HEK293 (cell line): ENCODE data around the gene ZNF385C.

Source experiments
- CTCF ChIA-PET: fragments of 350-600 bp; formaldehyde crosslinking; extraction: SDS; loops from one replicate; lab custom pipeline; 2021; ENCODE audit warnings: antibody characterized with exemption; lab: Yijun Ruan, JAX
- POLR2A ChIA-PET: fragments of 300-600 bp; formaldehyde crosslinking; extraction: SDS; loops from one replicate; lab custom pipeline; 2020; ENCODE audit warnings: antibody characterized with exemption, inconsistent platforms; lab: Yijun Ruan, JAX
- H3K27ac ChIP-seq: fragments of 200-500 bp; sonication (Bioruptor generic); 2 replicates; pipeline ENCODE4 v1.5.1; 2014; ENCODE audit warnings: low read depth, low read length, control low read depth, inconsistent platforms; ENCODE audit errors: extremely low read depth
- H3K36me3 ChIP-seq, 2 experiments: fragments of 200-500 bp in 1 of 2; sonication (Bioruptor generic) in 1 of 2; 1 replicate in 1 of 2; 2 replicates in 1 of 2; pipeline ENCODE4 v1.5.1; 2014 to 2017; ENCODE audit warnings: inconsistent platforms in 2 of 2, low read length in 2 of 2; ENCODE audit not compliant: control insufficient read depth in 2 of 2, insufficient read depth in 1 of 2
- H3K4me1 ChIP-seq: fragments of 200-500 bp; sonication (Bioruptor generic); 2 replicates; pipeline ENCODE4 v1.5.1; 2014; ENCODE audit warnings: mild to moderate bottlenecking, low read length, inconsistent platforms; ENCODE audit not compliant: control insufficient read depth, insufficient read depth
- H3K4me3 ChIP-seq: 2 replicates; pipeline ENCODE4 v1.5.1; 2011; ENCODE audit warnings: low read depth, mild to moderate bottlenecking, control low read depth, low read length, moderate library complexity
- H3K9me3 ChIP-seq: fragments of 200-500 bp; sonication (Bioruptor generic); 2 replicates; pipeline ENCODE4 v1.5.1; 2014; ENCODE audit warnings: low read depth, low read length, inconsistent platforms; ENCODE audit not compliant: control insufficient read depth, insufficient read depth
- EGR2 ChIP-seq: fragments of 450-650 bp; formaldehyde crosslinking; IDR thresholded peaks from 2 replicates; pipeline ENCODE4 v1.5.1; 2016; ENCODE audit warnings: low read depth, missing biosample characterization, missing genetic modification characterization
- FEZF1 ChIP-seq: fragments of 450-650 bp; formaldehyde crosslinking; IDR thresholded peaks from 2 replicates; pipeline ENCODE4 v1.5.1; 2016; ENCODE audit warnings: missing biosample characterization, missing genetic modification characterization
- GLI2 ChIP-seq: fragments of 450-650 bp; formaldehyde crosslinking; IDR thresholded peaks from 2 replicates; pipeline ENCODE4; 2017; ENCODE audit warnings: missing biosample characterization, missing genetic modification characterization, low read depth, borderline replicate concordance
- KLF16 ChIP-seq: fragments of 450-650 bp; formaldehyde crosslinking; IDR thresholded peaks from 2 replicates; pipeline ENCODE4 v1.5.1; 2017; ENCODE audit warnings: missing biosample characterization, missing genetic modification characterization
- SALL2 ChIP-seq: fragments of 450-650 bp; formaldehyde crosslinking; IDR thresholded peaks from 2 replicates; pipeline ENCODE4 v1.5.0; 2017; ENCODE audit warnings: missing biosample characterization, mild to moderate bottlenecking, missing genetic modification characterization, borderline replicate concordance
- ZBTB1 ChIP-seq: fragments of 450-650 bp; formaldehyde crosslinking; IDR thresholded peaks from 2 replicates; pipeline ENCODE4 v1.5.1; 2016; ENCODE audit warnings: missing biosample characterization, missing genetic modification characterization
- ZBTB17 ChIP-seq: fragments of 450-650 bp; formaldehyde crosslinking; IDR thresholded peaks from 2 replicates; pipeline ENCODE4 v1.5.1; 2016; ENCODE audit warnings: missing biosample characterization, missing genetic modification characterization
- ZEB2 ChIP-seq: fragments of 450-650 bp; formaldehyde crosslinking; IDR thresholded peaks from 2 replicates; pipeline ENCODE4 v1.5.1; 2016; ENCODE audit warnings: missing biosample characterization, missing genetic modification characterization
- ZFHX2 ChIP-seq: fragments of 450-650 bp; formaldehyde crosslinking; conservative IDR thresholded peaks from 2 replicates; pipeline ENCODE4 v1.5.1; 2016; ENCODE audit warnings: missing biosample characterization, missing genetic modification characterization
- ZFP3 ChIP-seq: fragments of 450-650 bp; formaldehyde crosslinking; IDR thresholded peaks from 2 replicates; pipeline ENCODE4 v1.5.1; 2016; ENCODE audit warnings: low read depth, missing biosample characterization, missing genetic modification characterization
- ZFP37 ChIP-seq: fragments of 450-650 bp; formaldehyde crosslinking; IDR thresholded peaks from 2 replicates; pipeline ENCODE4 v1.5.1; 2016; ENCODE audit warnings: missing biosample characterization, missing genetic modification characterization
- ZNF121 ChIP-seq: fragments of 450-650 bp; formaldehyde crosslinking; IDR thresholded peaks from 2 replicates; pipeline ENCODE4 v1.5.1; 2016; ENCODE audit warnings: missing biosample characterization, missing genetic modification characterization
- ZNF16 ChIP-seq: fragments of 450-650 bp; formaldehyde crosslinking; IDR thresholded peaks from 2 replicates; pipeline ENCODE4 v1.5.1; 2016; ENCODE audit warnings: low read depth, missing biosample characterization, missing genetic modification characterization
- ZNF221 ChIP-seq: fragments of 450-650 bp; formaldehyde crosslinking; IDR thresholded peaks from 2 replicates; pipeline ENCODE4 v1.5.1; 2017; ENCODE audit warnings: missing biosample characterization, missing genetic modification characterization, borderline replicate concordance
- ZNF23 ChIP-seq: fragments of 450-650 bp; formaldehyde crosslinking; IDR thresholded peaks from 2 replicates; pipeline ENCODE4 v1.5.1; 2016; ENCODE audit warnings: missing biosample characterization, missing genetic modification characterization, borderline replicate concordance
- ZNF341 ChIP-seq: fragments of 450-650 bp; formaldehyde crosslinking; IDR thresholded peaks from 2 replicates; pipeline ENCODE4; 2016; ENCODE audit warnings: low read depth, missing biosample characterization, missing genetic modification characterization
- ZNF350 ChIP-seq: fragments of 450-650 bp; formaldehyde crosslinking; IDR thresholded peaks from 2 replicates; pipeline ENCODE4 v1.5.0; 2017; ENCODE audit warnings: missing biosample characterization, mild to moderate bottlenecking, missing genetic modification characterization
- ZNF394 ChIP-seq: fragments of 450-650 bp; formaldehyde crosslinking; IDR thresholded peaks from 2 replicates; pipeline ENCODE4 v1.5.1; 2016; ENCODE audit warnings: missing biosample characterization, missing genetic modification characterization, mild to moderate bottlenecking, moderate library complexity, borderline replicate concordance
- ZNF501 ChIP-seq: fragments of 450-650 bp; formaldehyde crosslinking; IDR thresholded peaks from 2 replicates; pipeline ENCODE4 v1.5.1; 2016; ENCODE audit warnings: missing biosample characterization, missing genetic modification characterization
- ZNF514 ChIP-seq: fragments of 450-650 bp; formaldehyde crosslinking; IDR thresholded peaks from 2 replicates; pipeline ENCODE4 v1.5.1; 2016; ENCODE audit warnings: missing biosample characterization, missing genetic modification characterization
- ZNF521 ChIP-seq: fragments of 450-650 bp; formaldehyde crosslinking; IDR thresholded peaks from 2 replicates; pipeline ENCODE4 v1.5.1; 2017; ENCODE audit warnings: missing biosample characterization, mild to moderate bottlenecking, missing genetic modification characterization
- ZNF549 ChIP-seq: fragments of 450-650 bp; IDR thresholded peaks from 2 replicates; pipeline ENCODE4 v1.5.1; 2018; ENCODE audit warnings: missing biosample characterization, missing genetic modification characterization, mild to moderate bottlenecking, inconsistent platforms, moderate library complexity
- ZNF561 ChIP-seq: fragments of 450-650 bp; IDR thresholded peaks from 2 replicates; pipeline ENCODE4 v1.5.1; 2018; ENCODE audit warnings: missing biosample characterization, missing genetic modification characterization, borderline replicate concordance
- ZNF585B ChIP-seq: fragments of 450-650 bp; formaldehyde crosslinking; IDR thresholded peaks from 2 replicates; pipeline ENCODE4 v1.5.1; 2016; ENCODE audit warnings: missing biosample characterization, missing genetic modification characterization
- ZNF600 ChIP-seq: fragments of 450-650 bp; formaldehyde crosslinking; IDR thresholded peaks from 2 replicates; pipeline ENCODE4 v1.5.1; 2016; ENCODE audit warnings: missing biosample characterization, missing genetic modification characterization
- ZNF629 ChIP-seq: fragments of 450-650 bp; formaldehyde crosslinking; IDR thresholded peaks from 2 replicates; pipeline ENCODE4 v1.5.1; 2017; ENCODE audit warnings: missing biosample characterization, missing genetic modification characterization
- ZNF701 ChIP-seq: fragments of 450-650 bp; formaldehyde crosslinking; IDR thresholded peaks from 2 replicates; pipeline ENCODE4 v1.5.1; 2016; ENCODE audit warnings: missing biosample characterization, missing genetic modification characterization
- ZNF776 ChIP-seq: fragments of 450-650 bp; formaldehyde crosslinking; IDR thresholded peaks from 2 replicates; pipeline ENCODE4 v1.5.0; 2017; ENCODE audit warnings: missing biosample characterization, missing genetic modification characterization, borderline replicate concordance
- ZSCAN23 ChIP-seq: fragments of 450-650 bp; formaldehyde crosslinking; IDR thresholded peaks from 2 replicates; pipeline ENCODE4 v1.5.1; 2016; ENCODE audit warnings: missing biosample characterization, missing genetic modification characterization
- TF ChIP-seq, protein P1 (sequence below): fragments of 450-650 bp; formaldehyde crosslinking; conservative IDR thresholded peaks from 2 replicates; pipeline ENCODE4 v1.5.1; 2016; ENCODE audit warnings: low read depth, missing biosample characterization, missing genetic modification characterization
- TF ChIP-seq, protein P2 (sequence below): fragments of 450-650 bp; formaldehyde crosslinking; IDR thresholded peaks from 2 replicates; pipeline ENCODE4 v1.5.1; 2016; ENCODE audit warnings: missing biosample characterization, missing genetic modification characterization

ZNF385C gene

DNA sequence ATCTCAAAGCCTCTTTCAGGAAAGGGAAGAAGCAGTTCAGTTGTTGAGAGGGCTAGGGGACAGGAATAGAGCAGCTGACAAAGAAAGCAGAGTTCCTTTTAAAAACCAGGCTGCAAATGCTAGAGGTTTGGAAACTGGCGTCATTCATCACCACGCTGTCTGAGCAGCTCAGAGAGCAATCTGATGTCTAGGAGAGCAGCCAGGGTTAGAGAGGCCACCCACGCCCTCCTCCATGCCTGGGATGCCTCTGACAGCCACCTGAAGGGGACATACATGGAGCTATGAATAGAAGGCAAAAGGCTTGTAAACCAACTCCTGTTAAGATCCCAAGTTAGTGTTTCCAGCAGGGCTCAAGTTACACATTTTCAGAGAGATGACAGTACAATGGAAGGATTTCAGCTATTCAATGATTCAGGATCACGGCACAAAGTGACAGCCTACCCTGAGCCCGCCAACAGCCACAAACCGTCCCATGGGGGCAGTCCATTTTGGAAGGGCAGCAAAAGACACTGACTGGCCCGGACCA, 44.2 kb upstream of the ZNF385C start:
- no peaks in the 10 kb centered on the region for H3K9me3 ChIP-seq
- peak overlapping the region; percentile 58; the same call in 1 of the 2 replicates for H3K27ac ChIP-seq
- peaks cover 9% of the 10 kb centered on the region for H3K4me1 ChIP-seq
- peaks cover 13 to 49% of the 10 kb centered on the region in 2 experiments for H3K36me3 ChIP-seq
- ChIA-PET POLR2A (interaction anchor here (0.8 kb wide), 1 partner anchor 46 kb away, joined by 3 read pairs; no protein-coding TSS in a partner anchor), CTCF (interaction anchor here (0.6 to 1.6 kb wide), 3 partner anchors 21 to 479 kb away, joined by 3 to 5 read pairs (median 5); no protein-coding TSS in a partner anchor)
- no peak overlapping the region for H3K4me3 ChIP-seq
- TF ChIP-seq ZNF776 (tag by site-specific recombination) (no peak), ZNF394 (no peak), ZNF501 (tag by site-specific recombination) (no peak), ZNF23 (tag by site-specific recombination) (no peak), ZNF341 (tag by site-specific recombination) (peak; percentile 64), ZNF221 (no peak), ZNF585B (tag by site-specific recombination) (no peak), FEZF1 (tag by site-specific recombination) (peak; percentile 94), SALL2 (tag by site-specific recombination) (no peak), ZNF350 (no peak), ZEB2 (tag by site-specific recombination) (0 out of 2 replicates have a peak, but pooled peaks have one; percentile 35), ZNF514 (tag by site-specific recombination) (no peak), ZNF561 (tag by site-specific recombination) (no peak), ZNF16 (tag by site-specific recombination) (no peak), ZSCAN23 (tag by site-specific recombination) (no peak), ZFP3 (tag by site-specific recombination) (no peak), ZNF701 (tag by site-specific recombination) (no peak), KLF16 (no peak), ZFHX2 (peak; percentile 79), ZNF600 (tag by site-specific recombination) (0 out of 2 replicates have a peak, but pooled peaks have one; percentile 19), ZNF549 (tag by site-specific recombination) (no peak), ZFP37 (tag by site-specific recombination) (no peak), EGR2 (peak; percentile 46; the same call in 1 of the 2 replicates), ZNF629 (tag by site-specific recombination) (peak; percentile 37; the same call in 1 of the 2 replicates), ZNF121 (tag by site-specific recombination) (no peak), ZNF521 (tag by site-specific recombination) (no peak), GLI2 (tag by site-specific recombination) (no peak), ZBTB1 (tag by site-specific recombination) (no peak), ZBTB17 (0 out of 2 replicates have a peak, but pooled peaks have one; percentile 15)
- TF ChIP-seq, protein P1, sequence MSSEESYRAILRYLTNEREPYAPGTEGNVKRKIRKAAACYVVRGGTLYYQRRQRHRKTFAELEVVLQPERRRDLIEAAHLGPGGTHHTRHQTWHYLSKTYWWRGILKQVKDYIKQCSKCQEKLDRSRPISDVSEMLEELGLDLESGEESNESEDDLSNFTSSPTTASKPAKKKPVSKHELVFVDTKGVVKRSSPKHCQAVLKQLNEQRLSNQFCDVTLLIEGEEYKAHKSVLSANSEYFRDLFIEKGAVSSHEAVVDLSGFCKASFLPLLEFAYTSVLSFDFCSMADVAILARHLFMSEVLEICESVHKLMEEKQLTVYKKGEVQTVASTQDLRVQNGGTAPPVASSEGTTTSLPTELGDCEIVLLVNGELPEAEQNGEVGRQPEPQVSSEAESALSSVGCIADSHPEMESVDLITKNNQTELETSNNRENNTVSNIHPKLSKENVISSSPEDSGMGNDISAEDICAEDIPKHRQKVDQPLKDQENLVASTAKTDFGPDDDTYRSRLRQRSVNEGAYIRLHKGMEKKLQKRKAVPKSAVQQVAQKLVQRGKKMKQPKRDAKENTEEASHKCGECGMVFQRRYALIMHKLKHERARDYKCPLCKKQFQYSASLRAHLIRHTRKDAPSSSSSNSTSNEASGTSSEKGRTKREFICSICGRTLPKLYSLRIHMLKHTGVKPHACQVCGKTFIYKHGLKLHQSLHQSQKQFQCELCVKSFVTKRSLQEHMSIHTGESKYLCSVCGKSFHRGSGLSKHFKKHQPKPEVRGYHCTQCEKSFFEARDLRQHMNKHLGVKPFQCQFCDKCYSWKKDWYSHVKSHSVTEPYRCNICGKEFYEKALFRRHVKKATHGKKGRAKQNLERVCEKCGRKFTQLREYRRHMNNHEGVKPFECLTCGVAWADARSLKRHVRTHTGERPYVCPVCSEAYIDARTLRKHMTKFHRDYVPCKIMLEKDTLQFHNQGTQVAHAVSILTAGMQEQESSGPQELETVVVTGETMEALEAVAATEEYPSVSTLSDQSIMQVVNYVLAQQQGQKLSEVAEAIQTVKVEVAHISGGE (tag by site-specific recombination) = no peak
- TF ChIP-seq, protein P2, sequence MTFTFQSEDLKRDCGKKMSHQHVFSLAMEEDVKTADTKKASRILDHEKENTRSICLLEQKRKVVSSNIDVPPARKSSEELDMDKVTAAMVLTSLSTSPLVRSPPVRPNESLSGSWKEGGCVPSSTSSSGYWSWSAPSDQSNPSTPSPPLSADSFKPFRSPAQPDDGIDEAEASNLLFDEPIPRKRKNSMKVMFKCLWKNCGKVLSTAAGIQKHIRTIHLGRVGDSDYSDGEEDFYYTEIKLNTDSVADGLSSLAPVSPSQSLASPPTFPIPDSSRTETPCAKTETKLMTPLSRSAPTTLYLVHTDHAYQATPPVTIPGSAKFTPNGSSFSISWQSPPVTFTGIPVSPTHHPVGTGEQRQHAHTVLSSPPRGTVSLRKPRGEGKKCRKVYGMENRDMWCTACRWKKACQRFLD (tag by site-specific recombination) = no peak
